Endometrial microvascular endothelial cells (primary cell): ENCODE results near the gene DAND5. TPM values are rescaled to one million over a fixed set of nuclear protein-coding genes. Genes with fewer than 3 reads are reported as not detected.

Experiments
- in situ Hi-C: cut with HindIII; loops from 2 replicates; pipeline ENCODE4 v1.10.0; 2017; ENCODE audit warnings: low sequenced_read_pairs, low pct_unique_long_range_greater_than_20kb; ENCODE audit errors: inconsistent ontology term
- total RNA-seq: library from RNA; depleted of rRNA; stranded (reverse); fragments of >200 nt; gene quantifications from one replicate; pipeline ENCODE4 v1.2.3, GENCODE V29; 2015; ENCODE audit errors: inconsistent ontology term

DAND5 gene
- total RNA-seq, 1 donor from 2014 or later, result not detected

DNA sequence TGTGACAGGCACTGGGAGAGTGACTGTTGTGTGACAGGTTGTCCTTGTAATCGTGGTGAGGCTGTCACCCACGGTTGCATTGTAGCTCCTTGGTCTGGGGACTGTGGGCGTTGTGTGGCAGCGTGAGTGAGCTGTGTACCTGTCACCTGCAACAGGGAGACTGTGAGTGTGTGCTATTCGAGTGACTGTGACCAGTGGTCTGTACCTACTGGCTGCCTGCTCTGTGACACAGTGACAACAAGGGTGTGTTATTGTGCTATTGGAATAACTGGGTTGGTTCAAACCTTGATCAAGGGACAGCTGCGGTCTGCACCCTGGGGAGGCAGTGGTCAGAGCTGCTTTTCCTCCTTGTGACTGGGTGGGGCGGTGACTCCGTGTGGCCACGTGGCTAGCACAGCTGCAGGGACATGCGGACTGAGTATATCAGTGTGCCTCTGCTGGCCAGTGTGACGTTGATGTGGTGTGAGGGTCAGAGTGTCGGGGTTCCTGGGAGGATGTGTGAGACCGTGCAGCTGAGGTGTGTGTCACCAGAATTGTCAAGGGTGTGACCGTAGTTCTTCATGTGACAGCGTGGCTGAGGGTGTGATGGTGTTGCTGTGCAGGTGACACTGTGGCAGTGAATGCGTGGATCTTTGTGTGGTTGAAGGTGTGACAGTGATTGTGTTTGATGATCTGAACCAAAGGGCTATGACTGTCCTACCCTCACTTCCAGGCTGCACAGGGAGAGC is 15.8 kb downstream of the DAND5 start:
- in situ Hi-C loops, result no loop called here

- in situ Hi-C loops, result no loop called here
Observed at GRCh38 chr19:12986726-12987125, 17.4 kb downstream of the DAND5 start.

GRCh38 chr19:12987190-12987589 is 17.8 kb downstream of the DAND5 start:
- in situ Hi-C loops, result no loop called here

- in situ Hi-C loops, result no loop called here
Observed at GRCh38 chr19:12987781-12988180, 18.4 kb downstream of the DAND5 start.

GRCh38 chr19:12990431-12990830 is 21.1 kb downstream of the DAND5 start:
- in situ Hi-C loops, result no loop called here

DNA sequence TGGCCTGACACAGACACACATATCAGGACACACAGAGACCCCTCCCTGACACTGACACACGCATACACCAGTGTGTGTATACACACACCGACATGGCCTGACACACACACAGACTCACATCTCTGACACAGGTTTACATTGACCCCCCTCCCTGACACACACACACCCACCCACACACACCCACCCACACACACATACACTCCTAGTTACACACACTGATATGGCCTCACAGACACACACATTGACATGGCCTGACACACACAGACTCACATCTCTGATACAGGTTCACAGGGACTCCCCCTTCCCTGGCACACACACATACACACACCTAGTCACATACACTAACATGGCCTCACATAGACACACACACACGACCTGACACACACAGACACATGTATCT is 21.5 kb downstream of the DAND5 start:
- in situ Hi-C loops, result no loop called here

- in situ Hi-C loops, result no loop called here
Observed at GRCh38 chr19:12991296-12991695, 21.9 kb downstream of the DAND5 start.

DNA sequence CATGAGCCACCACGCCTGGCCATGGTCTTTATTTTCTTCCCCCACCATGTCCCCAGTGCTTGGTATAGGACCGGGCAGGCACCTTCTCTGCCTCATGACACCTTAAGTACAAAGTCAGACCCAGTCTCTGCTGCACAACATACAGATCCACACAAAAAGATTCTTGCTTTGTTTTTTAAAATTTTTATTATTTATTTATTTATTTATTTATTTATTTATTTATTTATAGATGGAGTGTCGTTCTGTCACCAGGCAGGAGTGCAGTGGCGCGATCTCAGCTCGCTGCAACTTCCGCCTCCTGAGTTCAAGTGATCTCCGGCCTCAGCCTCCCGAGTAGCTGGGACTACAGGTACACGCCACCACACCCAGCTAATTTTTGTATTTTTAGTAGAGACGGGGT is 23.4 kb downstream of the DAND5 start:
- in situ Hi-C loops, result no loop called here

DNA sequence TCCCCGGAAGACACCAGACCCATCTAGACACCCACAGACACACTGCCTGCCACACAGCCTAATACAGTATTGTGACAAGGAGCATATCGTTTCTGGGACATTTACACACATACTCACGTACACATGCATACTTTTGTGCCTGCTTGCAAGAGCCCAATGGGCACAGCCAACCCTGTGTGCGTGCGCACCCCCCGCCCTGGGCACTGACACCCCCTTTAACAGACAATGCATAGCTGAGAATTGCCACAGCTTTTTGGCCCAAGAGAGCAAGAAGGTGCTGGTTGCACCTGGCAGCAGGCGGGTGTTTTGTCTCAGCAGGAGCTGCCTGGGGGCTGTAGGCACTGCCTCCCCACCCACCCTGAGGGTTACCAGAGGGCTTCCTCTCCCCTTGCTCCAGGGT is 24.2 kb downstream of the DAND5 start:
- in situ Hi-C loops, result no loop called here

- in situ Hi-C loops, result no loop called here
Observed at GRCh38 chr19:12994701-12995595, 25.6 kb downstream of the DAND5 start, which contains the start of gene NFIX. Gene NFIX (plus strand): TSS chr19:12995475. CDS start chr19:12995838, 363 bp downstream.

GRCh38 chr19:12995596-12996405 is 26.4 kb downstream of the DAND5 start:
- in situ Hi-C loops, result no loop called here

GRCh38 chr19:12996406-12997094 is 27.2 kb downstream of the DAND5 start:
- in situ Hi-C loops, result no loop called here

DNA sequence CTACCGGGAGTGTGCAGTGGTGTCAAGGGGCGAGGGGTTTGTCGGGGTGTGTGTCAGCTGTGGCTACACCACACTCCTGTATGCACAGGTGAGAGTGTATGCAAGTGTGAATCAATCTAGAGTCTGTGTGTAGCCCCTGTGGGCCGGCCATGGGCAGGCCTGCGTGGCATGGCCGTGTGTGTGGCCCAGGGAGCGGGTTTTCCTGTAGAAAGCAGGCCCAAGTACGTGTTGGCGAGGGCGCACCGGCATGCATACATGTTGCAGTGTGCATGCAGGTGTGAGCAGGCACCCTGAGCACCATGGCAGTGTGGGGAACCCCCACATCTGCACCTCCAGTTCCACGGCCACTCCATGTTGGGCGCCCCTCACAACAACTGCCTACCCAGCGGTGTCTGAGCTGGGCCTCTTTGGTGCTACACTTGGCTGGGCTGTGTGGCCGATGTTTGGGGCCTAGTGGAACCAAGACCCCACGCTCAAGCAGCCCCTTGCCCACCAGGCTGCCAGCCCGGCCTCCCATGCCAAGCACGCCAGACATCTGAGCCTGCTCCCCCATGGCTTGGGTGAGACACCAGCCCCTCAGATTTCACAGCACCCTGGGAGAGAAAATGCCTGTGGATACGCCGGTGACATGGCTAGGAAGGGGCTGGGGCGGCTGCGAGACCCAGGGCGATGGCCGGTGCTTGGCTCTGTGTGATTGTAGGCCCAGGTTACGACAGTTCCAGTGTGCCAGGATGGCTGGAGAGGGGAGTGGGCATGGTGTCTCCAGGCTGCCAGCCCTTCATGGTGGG is 28.0 kb downstream of the DAND5 start:
- in situ Hi-C loops, result no loop called here

DNA sequence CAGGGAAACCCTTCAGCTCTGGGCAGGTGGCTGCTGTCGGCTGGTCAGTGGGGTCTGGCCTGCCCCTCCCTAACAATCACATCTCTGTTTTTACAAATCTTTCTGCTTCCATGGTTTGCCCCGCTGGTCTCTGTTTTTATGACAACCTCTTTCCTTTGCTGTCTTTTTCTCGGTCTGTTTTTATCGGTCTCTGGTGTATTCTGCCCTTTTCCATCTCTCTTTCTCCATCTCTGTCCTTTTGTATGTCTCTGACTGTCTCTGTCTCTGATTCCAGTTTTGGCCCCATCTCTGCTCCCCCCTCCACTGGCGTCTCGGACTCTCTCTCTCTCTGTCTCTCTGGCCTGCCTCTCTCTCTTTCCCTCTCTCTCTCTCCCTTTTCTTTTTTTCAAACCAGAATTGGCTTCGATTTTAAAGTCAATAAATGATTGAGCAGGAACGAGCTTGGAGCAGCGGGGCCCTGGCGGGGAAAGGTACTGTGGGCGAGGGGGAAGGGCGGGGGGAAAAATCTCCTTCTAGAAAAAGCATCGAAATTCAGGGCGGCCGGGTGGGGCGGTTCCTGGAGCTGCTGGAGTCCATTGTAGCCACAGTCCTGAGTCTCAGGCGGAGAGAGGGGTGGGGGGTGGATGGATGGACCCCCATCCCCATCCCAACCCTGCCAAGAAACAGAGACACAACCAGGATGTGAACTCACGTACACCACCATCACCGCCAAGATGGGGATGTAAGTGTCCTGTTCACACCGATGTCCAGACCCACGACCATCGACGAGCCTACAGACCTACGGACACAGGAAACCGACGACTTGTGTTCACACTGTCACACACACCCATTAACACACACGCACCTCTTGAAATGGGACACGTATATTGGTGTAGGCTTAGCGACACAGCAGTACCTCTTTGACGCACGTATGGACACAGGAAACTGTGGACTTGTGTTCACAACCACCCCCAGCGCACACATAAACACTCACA is 28.9 kb downstream of the DAND5 start:
- in situ Hi-C loops, result no loop called here

DNA sequence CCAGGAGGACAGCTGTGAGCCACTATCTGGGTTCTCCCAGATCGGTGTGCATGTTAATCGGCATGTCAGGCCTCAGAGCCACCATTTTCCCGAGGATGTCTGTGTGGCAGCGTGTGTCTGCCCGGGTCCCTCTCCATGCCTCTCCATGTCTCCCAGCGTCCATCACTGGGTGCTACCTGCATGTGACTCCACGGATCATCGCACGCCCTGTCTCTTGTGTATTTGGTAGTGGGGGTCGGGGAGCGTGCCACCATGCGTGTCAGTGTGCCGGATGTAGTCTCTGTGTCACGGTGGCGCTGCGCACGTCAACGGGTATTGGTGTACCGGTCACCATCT is 31.8 kb downstream of the DAND5 start:
- in situ Hi-C loops, result no loop called here

GRCh38 chr19:13001502-13002165 is 32.3 kb downstream of the DAND5 start:
- in situ Hi-C loops, result no loop called here
